ENCODE measurements around the gene PCGF3.

DNA sequence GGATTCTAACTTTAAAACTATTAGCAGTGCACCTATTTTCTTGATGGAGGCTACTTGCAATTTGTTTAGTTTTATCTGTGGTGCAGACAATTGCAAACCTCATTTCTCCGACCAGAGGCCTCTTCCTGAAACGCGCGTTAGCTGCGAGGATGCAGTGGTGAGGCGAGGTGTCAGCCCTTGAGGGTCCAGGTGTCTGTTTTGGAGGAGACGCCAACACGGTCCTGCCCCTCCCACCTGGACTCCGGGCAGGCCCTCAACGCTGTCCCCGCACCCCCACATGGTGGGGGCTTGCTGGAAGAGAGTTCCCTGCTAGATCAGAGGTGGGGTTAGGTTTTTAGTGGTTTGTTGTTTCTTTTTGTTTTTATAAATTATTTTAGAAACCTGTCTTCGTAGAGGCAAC lies 34.4 kb downstream of the PCGF3 start:
- TF ChIP-seq CTCF (IDR thresholded peaks at IDR 0.05) (no peak), POLR2A (IDR thresholded peaks at IDR 0.05) (no peak)

Measured in prostate gland (tissue), 2 donors.